Prostate gland (tissue), 2 donors: Measurements from ENCODE around the gene PLCB4.

ENCODE experiments used
- POLR2A ChIP-seq: fragments of 450-650 bp; IDR thresholded peaks from one replicate; pipeline ENCODE4 v1.6.1; 2016; ENCODE audit warnings: antibody characterized with exemption, mild to moderate bottlenecking
- POLR2AphosphoS5 ChIP-seq: sonication (generic); formaldehyde crosslinking; IDR thresholded peaks from one replicate; pipeline ENCODE4 v1.6.1; 2017; ENCODE audit warnings: antibody characterized with exemption
- TF ChIP-seq, protein P1 (sequence below), 4 experiments: fragments of 200-600 bp in 2 of 4; fragments of 450-650 bp in 2 of 4; sonication (generic) in 2 of 4; IDR thresholded peaks; 1 replicate in 3 of 4; 2 replicates in 1 of 4; pipeline ENCODE4 v1.5.1; 2016 to 2019; ENCODE audit warnings: antibody characterized with exemption in 4 of 4, mild to moderate bottlenecking in 2 of 4, moderate library complexity in 2 of 4

GRCh38 chr20:9498322-9498721, 429.4 kb downstream of the PLCB4 start:
- TF ChIP-seq, protein P1, sequence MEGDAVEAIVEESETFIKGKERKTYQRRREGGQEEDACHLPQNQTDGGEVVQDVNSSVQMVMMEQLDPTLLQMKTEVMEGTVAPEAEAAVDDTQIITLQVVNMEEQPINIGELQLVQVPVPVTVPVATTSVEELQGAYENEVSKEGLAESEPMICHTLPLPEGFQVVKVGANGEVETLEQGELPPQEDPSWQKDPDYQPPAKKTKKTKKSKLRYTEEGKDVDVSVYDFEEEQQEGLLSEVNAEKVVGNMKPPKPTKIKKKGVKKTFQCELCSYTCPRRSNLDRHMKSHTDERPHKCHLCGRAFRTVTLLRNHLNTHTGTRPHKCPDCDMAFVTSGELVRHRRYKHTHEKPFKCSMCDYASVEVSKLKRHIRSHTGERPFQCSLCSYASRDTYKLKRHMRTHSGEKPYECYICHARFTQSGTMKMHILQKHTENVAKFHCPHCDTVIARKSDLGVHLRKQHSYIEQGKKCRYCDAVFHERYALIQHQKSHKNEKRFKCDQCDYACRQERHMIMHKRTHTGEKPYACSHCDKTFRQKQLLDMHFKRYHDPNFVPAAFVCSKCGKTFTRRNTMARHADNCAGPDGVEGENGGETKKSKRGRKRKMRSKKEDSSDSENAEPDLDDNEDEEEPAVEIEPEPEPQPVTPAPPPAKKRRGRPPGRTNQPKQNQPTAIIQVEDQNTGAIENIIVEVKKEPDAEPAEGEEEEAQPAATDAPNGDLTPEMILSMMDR (IDR thresholded peaks at IDR 0.05): no peak
- TF ChIP-seq POLR2A (no peak), POLR2AphosphoS5 (no peak)
